Brain microvascular endothelial cell (primary cell): Measurements from ENCODE around the gene VSTM2B.

ENCODE experiments used
- DNase-seq: peaks from one replicate; pipeline ENCODE4 v3.0.0-alpha.2; 2020
- H3K27ac ChIP-seq: fragments of 250-450 bp; sonication (Bioruptor Pico); 2 replicates; pipeline ENCODE4 v1.5.1; 2020; ENCODE audit warnings: mild to moderate bottlenecking, moderate library complexity
- H3K27me3 ChIP-seq: fragments of 250-450 bp; sonication (Bioruptor Pico); replicated peaks from 2 replicates; pipeline ENCODE4 v1.5.1; 2020; ENCODE audit warnings: mild to moderate bottlenecking
- H3K36me3 ChIP-seq: fragments of 250-450 bp; sonication (Bioruptor Pico); replicated peaks from 2 replicates; pipeline ENCODE4 v1.5.1; 2020; ENCODE audit warnings: mild to moderate bottlenecking
- H3K4me3 ChIP-seq: 2 replicates; pipeline ENCODE4 v1.5.1; 2011; ENCODE audit warnings: low read depth, mild to moderate bottlenecking, control low read depth, low read length, moderate library complexity
- CTCF ChIP-seq: IDR thresholded peaks from 2 replicates; pipeline ENCODE4 v1.5.1; 2011; ENCODE audit warnings: low read depth, mild to moderate bottlenecking, moderate library complexity, low read length, control low read depth, inconsistent platforms; ENCODE audit errors: missing control alignments
- in situ Hi-C: cut with HindIII; loops from 2 replicates; pipeline ENCODE4 v1.10.0; 2017; ENCODE audit warnings: low sequenced_read_pairs, low pct_ligation_motif_present

VSTM2B gene

GRCh38 chr19:29569038-29569911 lies 43.5 kb downstream of the VSTM2B start:
- H3K27me3 ChIP-seq: no peaks in the 10 kb centered on the region
- no peaks in the 10 kb centered on the region for H3K36me3 ChIP-seq
- no peak overlapping the region for H3K4me3 ChIP-seq
- no peak overlapping the region for H3K27ac ChIP-seq
- DNase-seq: no peak
- TF ChIP-seq CTCF: no peak
- in situ Hi-C loops: no loop called here

GRCh38 chr19:29571181-29571580 lies 45.4 kb downstream of the VSTM2B start:
- Histone ChIP-seq H3K27me3 (no peaks in the 10 kb centered on the region), H3K4me3 (no peak overlapping the region), H3K27ac (no peak overlapping the region), H3K36me3 (no peaks in the 10 kb centered on the region)
- no peak for TF ChIP-seq CTCF
- in situ Hi-C loops: no loop called here
- DNase-seq: no peak

GRCh38 chr19:29573486-29573885 lies 47.7 kb downstream of the VSTM2B start:
- Histone ChIP-seq H3K4me3 (no peak overlapping the region), H3K27me3 (no peaks in the 10 kb centered on the region), H3K27ac (no peak overlapping the region), H3K36me3 (no peaks in the 10 kb centered on the region)
- in situ Hi-C loops: no loop called here
- no peak for TF ChIP-seq CTCF
- no peak for DNase-seq

GRCh38 chr19:29574510-29574909 lies 48.7 kb downstream of the VSTM2B start:
- no peak overlapping the region for H3K4me3 ChIP-seq
- in situ Hi-C loops: no loop called here
- no peaks in the 10 kb centered on the region for H3K27me3 ChIP-seq
- DNase-seq: no peak
- no peaks in the 10 kb centered on the region for H3K36me3 ChIP-seq
- no peak for TF ChIP-seq CTCF
- no peak overlapping the region for H3K27ac ChIP-seq

GRCh38 chr19:29576046-29576606 lies 50.3 kb downstream of the VSTM2B start:
- no peak overlapping the region for H3K27ac ChIP-seq
- H3K4me3 ChIP-seq: no peak overlapping the region
- H3K27me3 ChIP-seq: no peaks in the 10 kb centered on the region
- in situ Hi-C loops: no loop called here
- no peak for TF ChIP-seq CTCF
- no peak for DNase-seq
- no peaks in the 10 kb centered on the region for H3K36me3 ChIP-seq
